GM12865 (cell line): Measurements from ENCODE around the gene FBN1.

Source experiments
- DNase-seq: peaks from one replicate; pipeline ENCODE4 v3.0.0; 2010; ENCODE audit warnings: low read depth
- H3K4me3 ChIP-seq: 2 replicates; pipeline ENCODE4 v1.5.1; 2011; ENCODE audit warnings: mild to moderate bottlenecking, low read depth, low read length, control low read depth
- CTCF ChIP-seq: IDR thresholded peaks from 2 replicates; pipeline ENCODE4 v1.5.1; 2011; ENCODE audit warnings: low read length, control low read depth, low read depth, inconsistent platforms; ENCODE audit not compliant: insufficient read depth; ENCODE audit errors: missing control alignments

FBN1 gene

GRCh38 chr15:48634893-48635292 lies 10.6 kb downstream of the FBN1 start:
- no peak for DNase-seq
- TF ChIP-seq CTCF: no peak
- H3K4me3 ChIP-seq: no peak overlapping the region

- TF ChIP-seq CTCF: no peak
- no peak for DNase-seq
- no peak overlapping the region for H3K4me3 ChIP-seq
Observed at GRCh38 chr15:48634096-48634495, 11.4 kb downstream of the FBN1 start.

- no peak overlapping the region for H3K4me3 ChIP-seq
- TF ChIP-seq CTCF: no peak
- DNase-seq: no peak
Observed at GRCh38 chr15:48632651-48633050, 12.9 kb downstream of the FBN1 start.

GRCh38 chr15:48631176-48631770 lies 14.2 kb downstream of the FBN1 start:
- peak; percentile 51 for DNase-seq
- no peak for TF ChIP-seq CTCF
- H3K4me3 ChIP-seq: no peak overlapping the region

- TF ChIP-seq CTCF: no peak
- no peak for DNase-seq
- H3K4me3 ChIP-seq: no peak overlapping the region
Observed at GRCh38 chr15:48630245-48630644, 15.3 kb downstream of the FBN1 start.

- no peak for TF ChIP-seq CTCF
- no peak overlapping the region for H3K4me3 ChIP-seq
Observed at GRCh38 chr15:48628832-48629231, 16.7 kb downstream of the FBN1 start.

GRCh38 chr15:48627260-48627940 lies 18.1 kb downstream of the FBN1 start:
- DNase-seq: no peak
- no peak for TF ChIP-seq CTCF

More at GRCh38 chr15:48628832-48629231, 16.7 kb downstream of the FBN1 start:
- DNase-seq: no peak

More at GRCh38 chr15:48627260-48627940, 18.1 kb downstream of the FBN1 start:
- no peak overlapping the region for H3K4me3 ChIP-seq
